ENCODE results near the gene TTC22.
"Not testable (repeated sequence)": the region's sequence is repeated elsewhere in the genome, so short reads cannot be mapped to it uniquely, and the experiment has no call there.

TTC22 gene

DNA sequence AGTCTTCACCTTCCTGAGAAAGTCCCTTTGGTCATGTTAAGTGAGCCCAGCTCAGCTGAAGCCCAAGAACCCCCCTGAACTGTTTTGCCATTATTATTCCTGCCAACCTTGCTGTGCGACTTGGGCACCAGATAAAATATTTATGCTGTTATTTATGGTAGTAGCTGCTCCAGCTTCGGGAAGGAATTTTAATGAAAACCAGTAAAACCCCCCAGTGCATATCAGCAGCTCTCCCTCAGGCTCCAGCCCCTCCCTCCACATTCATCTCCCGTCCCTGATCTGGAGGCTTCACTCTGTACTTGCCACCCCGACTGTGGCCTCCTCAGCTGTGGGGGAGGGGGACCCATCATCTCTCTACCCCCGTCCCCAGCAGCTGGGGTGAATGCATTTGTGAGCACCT is 12.7 kb downstream of the TTC22 start:
- Histone ChIP-seq H3K36me3 (ENCODE audit: control insufficient read depth, insufficient read depth, low read length) (peaks cover 19% of the 10 kb centered on the region), H3K27me3 (ENCODE audit: control insufficient read depth, insufficient read depth, low read length) (no peaks in the 10 kb centered on the region), H3K4me3 (ENCODE audit: low read length) (no peak overlapping the region), H3K9ac (ENCODE audit: low read length) (no peak overlapping the region), H3K4me1 (ENCODE audit: control insufficient read depth, insufficient read depth, low read length) (peaks cover 9% of the 10 kb centered on the region), H3K9me3 (ENCODE audit: control insufficient read depth, low read length) (peaks cover 4% of the 10 kb centered on the region)

GRCh38 chr1:54787604-54788003 is 13.5 kb downstream of the TTC22 start:
- H3K36me3 ChIP-seq (ENCODE audit: control insufficient read depth, insufficient read depth, low read length), result peaks cover 19% of the 10 kb centered on the region
- H3K27me3 ChIP-seq (ENCODE audit: control insufficient read depth, insufficient read depth, low read length), result no peaks in the 10 kb centered on the region
- H3K4me1 ChIP-seq (ENCODE audit: control insufficient read depth, insufficient read depth, low read length), result peaks cover under 1% of the 10 kb centered on the region
- H3K9me3 ChIP-seq (ENCODE audit: control insufficient read depth, low read length), result peaks cover 4% of the 10 kb centered on the region
- H3K9ac ChIP-seq (ENCODE audit: low read length), result no peak overlapping the region
- no peak overlapping the region for H3K4me3 ChIP-seq (ENCODE audit: low read length)

- peaks cover 19% of the 10 kb centered on the region for H3K36me3 ChIP-seq (ENCODE audit: control insufficient read depth, insufficient read depth, low read length)
- H3K9me3 ChIP-seq (ENCODE audit: control insufficient read depth, low read length), result no peaks in the 10 kb centered on the region
- no peak overlapping the region for H3K9ac ChIP-seq (ENCODE audit: low read length)
- H3K4me3 ChIP-seq (ENCODE audit: low read length), result no peak overlapping the region
- no peaks in the 10 kb centered on the region for H3K27me3 ChIP-seq (ENCODE audit: control insufficient read depth, insufficient read depth, low read length)
- H3K4me1 ChIP-seq (ENCODE audit: control insufficient read depth, insufficient read depth, low read length), result peaks cover 8% of the 10 kb centered on the region
Observed at GRCh38 chr1:54786778-54787177, 14.3 kb downstream of the TTC22 start.

GRCh38 chr1:54784066-54784465 is 17.1 kb downstream of the TTC22 start:
- Histone ChIP-seq H3K4me1 (ENCODE audit: control insufficient read depth, insufficient read depth, low read length) (peaks cover 21% of the 10 kb centered on the region), H3K4me3 (ENCODE audit: low read length) (no peak overlapping the region), H3K36me3 (ENCODE audit: control insufficient read depth, insufficient read depth, low read length) (peaks cover 19% of the 10 kb centered on the region), H3K9me3 (ENCODE audit: control insufficient read depth, low read length) (no peaks in the 10 kb centered on the region), H3K27me3 (ENCODE audit: control insufficient read depth, insufficient read depth, low read length) (peaks cover 6% of the 10 kb centered on the region), H3K9ac (ENCODE audit: low read length) (no peak overlapping the region)

DNA sequence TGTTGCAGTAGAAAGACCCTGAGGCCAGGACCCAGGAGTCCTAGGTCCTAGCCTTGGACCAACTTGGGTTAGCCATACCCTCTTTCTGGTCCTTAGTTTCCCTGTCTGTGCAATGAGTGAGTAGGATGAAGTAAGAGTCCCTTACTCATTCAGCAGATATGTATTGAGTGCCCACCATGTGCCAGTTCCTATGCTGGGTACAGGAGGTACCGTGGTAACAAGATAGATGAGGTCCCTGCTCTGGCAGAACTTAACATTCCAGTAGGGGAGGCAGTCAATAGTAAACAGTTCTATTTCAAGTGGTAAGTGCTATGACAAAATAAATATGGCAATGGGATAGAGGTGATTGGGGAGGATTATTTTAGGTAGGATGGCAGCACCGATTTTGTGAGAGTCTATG is 18.5 kb downstream of the TTC22 start:
- no peak overlapping the region for H3K4me3 ChIP-seq (ENCODE audit: low read length)
- no peaks in the 10 kb centered on the region for H3K9me3 ChIP-seq (ENCODE audit: control insufficient read depth, low read length)
- H3K9ac ChIP-seq (ENCODE audit: low read length), result no peak overlapping the region
- peaks cover 21% of the 10 kb centered on the region for H3K4me1 ChIP-seq (ENCODE audit: control insufficient read depth, insufficient read depth, low read length)
- H3K36me3 ChIP-seq (ENCODE audit: control insufficient read depth, insufficient read depth, low read length), result peaks cover 11% of the 10 kb centered on the region
- peaks cover 6% of the 10 kb centered on the region for H3K27me3 ChIP-seq (ENCODE audit: control insufficient read depth, insufficient read depth, low read length)

DNA sequence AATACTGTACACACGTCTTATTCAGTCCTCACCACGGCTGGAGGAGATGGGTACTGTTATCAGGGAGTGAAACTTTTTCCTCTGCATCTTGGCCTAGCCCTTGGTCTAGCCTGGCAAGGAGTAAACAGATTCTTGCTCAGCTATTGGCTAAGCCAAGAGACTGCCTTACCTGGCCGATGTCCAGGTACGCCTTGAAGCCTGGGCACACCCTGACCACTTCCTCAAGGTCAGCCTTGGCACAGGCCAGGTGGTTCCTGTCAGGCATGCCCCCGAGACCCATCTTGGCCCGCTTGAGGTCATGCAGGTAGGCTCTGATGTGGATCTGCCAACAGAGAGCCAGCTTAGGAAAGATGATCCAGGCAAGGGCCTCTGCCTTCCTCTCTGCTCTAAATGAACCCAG is 19.0 kb downstream of the TTC22 start:
- peaks cover 8% of the 10 kb centered on the region for H3K36me3 ChIP-seq (ENCODE audit: control insufficient read depth, insufficient read depth, low read length)
- peaks cover 6% of the 10 kb centered on the region for H3K27me3 ChIP-seq (ENCODE audit: control insufficient read depth, insufficient read depth, low read length)
- peaks cover 21% of the 10 kb centered on the region for H3K4me1 ChIP-seq (ENCODE audit: control insufficient read depth, insufficient read depth, low read length)
- no peak overlapping the region for H3K4me3 ChIP-seq (ENCODE audit: low read length)
- no peak overlapping the region for H3K9ac ChIP-seq (ENCODE audit: low read length)
- no peaks in the 10 kb centered on the region for H3K9me3 ChIP-seq (ENCODE audit: control insufficient read depth, low read length)

DNA sequence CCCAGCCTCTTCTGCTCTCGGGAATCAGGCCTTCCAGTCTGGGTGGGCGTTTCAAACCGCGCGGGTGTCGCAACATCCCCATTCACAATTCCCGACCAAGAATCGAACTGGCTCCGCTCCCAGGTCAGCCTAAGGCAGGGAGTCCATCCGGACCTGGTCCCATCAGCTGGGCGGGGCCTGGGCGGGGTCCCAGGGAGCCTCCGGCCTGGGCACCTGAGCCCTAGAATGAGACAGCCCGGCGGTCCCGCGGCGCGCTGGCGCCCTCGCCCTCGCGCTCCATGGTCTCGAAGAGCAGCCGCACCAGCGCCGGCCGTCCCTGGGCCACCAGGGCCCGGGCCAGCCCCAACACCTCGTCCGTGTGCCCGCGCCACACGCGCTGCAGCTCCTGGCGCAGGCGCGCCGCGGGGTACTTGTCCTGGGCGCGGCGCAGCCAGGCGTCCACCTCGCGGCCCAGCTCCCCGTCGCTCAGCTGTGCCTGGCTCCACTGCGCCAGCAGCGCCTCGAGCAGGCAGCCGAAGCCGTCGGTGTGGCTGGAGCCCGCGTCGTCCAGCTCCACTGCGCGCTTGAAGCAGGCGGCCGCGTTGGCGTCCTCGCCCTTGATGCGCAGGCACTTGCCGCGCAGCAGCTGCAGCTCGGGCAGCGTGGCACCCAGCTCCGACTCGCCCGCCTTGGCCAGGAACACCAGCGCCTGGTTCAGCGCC is 19.9 kb downstream of the TTC22 start:
- no peaks in the 10 kb centered on the region for H3K9me3 ChIP-seq (ENCODE audit: control insufficient read depth, low read length)
- peaks cover 6% of the 10 kb centered on the region for H3K27me3 ChIP-seq (ENCODE audit: control insufficient read depth, insufficient read depth, low read length)
- no peaks in the 10 kb centered on the region for H3K36me3 ChIP-seq (ENCODE audit: control insufficient read depth, insufficient read depth, low read length)
- no peak overlapping the region for H3K4me3 ChIP-seq (ENCODE audit: low read length)
- H3K4me1 ChIP-seq (ENCODE audit: control insufficient read depth, insufficient read depth, low read length), result peaks cover 21% of the 10 kb centered on the region
- no peak overlapping the region for H3K9ac ChIP-seq (ENCODE audit: low read length)

DNA sequence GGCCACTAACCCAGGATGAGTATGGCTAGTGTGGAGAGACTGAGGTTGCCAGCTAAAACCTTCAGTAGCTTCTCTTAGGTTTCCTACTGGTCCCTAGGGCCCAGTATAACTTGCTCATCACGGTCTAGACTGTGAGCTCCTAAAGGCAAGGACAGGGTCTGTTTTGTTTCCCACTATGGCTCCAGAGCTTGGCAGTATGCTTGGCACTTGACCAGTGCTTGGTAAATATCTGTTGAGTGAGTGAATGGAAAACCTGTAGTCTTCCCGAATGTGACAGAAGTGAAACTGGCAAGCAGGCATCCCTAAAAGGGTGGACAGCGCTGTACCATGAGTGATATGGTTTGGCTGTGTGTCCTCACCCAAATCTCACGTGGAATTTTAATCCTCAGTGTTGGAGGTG is 23.7 kb downstream of the TTC22 start:
- H3K36me3 ChIP-seq (ENCODE audit: control insufficient read depth, insufficient read depth, low read length), result no peaks in the 10 kb centered on the region
- no peak overlapping the region for H3K4me3 ChIP-seq (ENCODE audit: low read length)
- peaks cover 6% of the 10 kb centered on the region for H3K27me3 ChIP-seq (ENCODE audit: control insufficient read depth, insufficient read depth, low read length)
- H3K9ac ChIP-seq (ENCODE audit: low read length), result no peak overlapping the region
- H3K9me3 ChIP-seq (ENCODE audit: control insufficient read depth, low read length), result no peaks in the 10 kb centered on the region
- peaks cover 19% of the 10 kb centered on the region for H3K4me1 ChIP-seq (ENCODE audit: control insufficient read depth, insufficient read depth, low read length)

- Histone ChIP-seq H3K4me1 (ENCODE audit: control insufficient read depth, insufficient read depth, low read length) (peaks cover 15% of the 10 kb centered on the region), H3K9me3 (ENCODE audit: control insufficient read depth, low read length) (no peaks in the 10 kb centered on the region), H3K4me3 (ENCODE audit: low read length) (no peak overlapping the region), H3K36me3 (ENCODE audit: control insufficient read depth, insufficient read depth, low read length) (no peaks in the 10 kb centered on the region), H3K27me3 (ENCODE audit: control insufficient read depth, insufficient read depth, low read length) (peaks cover 6% of the 10 kb centered on the region), H3K9ac (ENCODE audit: low read length) (no peak overlapping the region)
Observed at GRCh38 chr1:54777011-54777410, 24.1 kb downstream of the TTC22 start.

- not testable (repeated sequence) for H3K9me3 ChIP-seq (ENCODE audit: control insufficient read depth, low read length); H3K4me3 ChIP-seq (ENCODE audit: low read length); H3K36me3 ChIP-seq (ENCODE audit: control insufficient read depth, insufficient read depth, low read length); H3K27me3 ChIP-seq (ENCODE audit: control insufficient read depth, insufficient read depth, low read length); H3K4me1 ChIP-seq (ENCODE audit: control insufficient read depth, insufficient read depth, low read length); H3K9ac ChIP-seq (ENCODE audit: low read length)
Observed at GRCh38 chr1:54775828-54776721, 25.0 kb downstream of the TTC22 start.

- no peaks in the 10 kb centered on the region for H3K9me3 ChIP-seq (ENCODE audit: control insufficient read depth, low read length)
- H3K36me3 ChIP-seq (ENCODE audit: control insufficient read depth, insufficient read depth, low read length), result no peaks in the 10 kb centered on the region
- H3K4me3 ChIP-seq (ENCODE audit: low read length), result no peak overlapping the region
- H3K9ac ChIP-seq (ENCODE audit: low read length), result no peak overlapping the region
- H3K4me1 ChIP-seq (ENCODE audit: control insufficient read depth, insufficient read depth, low read length), result no peaks in the 10 kb centered on the region
- no peaks in the 10 kb centered on the region for H3K27me3 ChIP-seq (ENCODE audit: control insufficient read depth, insufficient read depth, low read length)
Observed at GRCh38 chr1:54774820-54775498, 26.2 kb downstream of the TTC22 start.

DNA sequence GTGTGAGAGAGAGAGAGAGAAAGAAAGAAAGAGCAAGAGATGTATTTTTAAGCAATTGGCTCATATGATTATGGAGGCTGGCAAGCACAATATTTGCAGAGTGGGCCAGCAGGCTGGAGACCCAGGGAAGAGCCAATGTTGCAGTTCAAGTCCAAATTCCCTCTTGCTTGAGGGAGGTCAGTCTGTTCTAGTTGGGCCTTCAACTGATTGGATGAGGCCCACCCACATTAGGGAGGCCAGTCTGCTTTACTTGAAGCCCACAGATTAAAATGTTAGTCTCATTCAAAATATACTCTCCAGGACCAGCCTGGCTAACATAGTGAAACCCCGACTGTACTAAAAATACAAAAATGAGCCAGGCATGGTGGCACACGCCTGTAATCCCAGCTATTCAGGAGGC is 28.2 kb downstream of the TTC22 start:
- Histone ChIP-seq H3K27me3 (ENCODE audit: control insufficient read depth, insufficient read depth, low read length) (no peaks in the 10 kb centered on the region), H3K9ac (ENCODE audit: low read length) (no peak overlapping the region), H3K4me3 (ENCODE audit: low read length) (no peak overlapping the region), H3K4me1 (ENCODE audit: control insufficient read depth, insufficient read depth, low read length) (no peaks in the 10 kb centered on the region), H3K9me3 (ENCODE audit: control insufficient read depth, low read length) (no peaks in the 10 kb centered on the region), H3K36me3 (ENCODE audit: control insufficient read depth, insufficient read depth, low read length) (no peaks in the 10 kb centered on the region)
